Measurements from ENCODE around the gene GADD45B.
"Not testable (repeated sequence)": the region's sequence is repeated elsewhere in the genome, so short reads cannot be mapped to it uniquely, and the experiment has no call there.

Gene GADD45B

DNA sequence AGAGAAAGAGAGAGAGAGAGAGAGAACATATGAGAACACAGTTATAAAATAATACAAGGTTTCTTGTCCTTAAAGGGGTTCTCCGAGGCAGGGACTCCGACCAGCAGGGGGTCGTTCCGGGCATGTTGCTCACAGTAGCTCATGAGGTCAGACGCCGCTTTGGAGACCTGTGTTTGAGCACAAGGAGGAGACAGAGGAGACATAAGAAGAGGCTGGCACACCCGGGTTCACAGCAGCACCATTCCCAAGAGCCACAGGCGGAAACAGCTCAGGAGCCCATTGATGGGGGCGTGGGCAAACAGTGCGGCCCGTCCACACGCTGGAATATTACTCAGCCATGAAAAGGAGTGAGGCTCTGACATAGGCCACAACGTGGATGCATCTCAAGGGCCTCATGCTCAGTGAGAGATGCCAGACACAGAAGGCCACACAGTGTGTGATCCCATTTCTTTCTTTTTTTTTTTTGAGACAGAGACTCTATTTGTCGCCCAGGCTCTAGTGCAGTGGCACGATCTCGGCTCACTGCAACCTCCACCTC, 39.1 kb downstream of the GADD45B start:
- DNase-seq (ENCODE audit: low spot score): no peak

DNA sequence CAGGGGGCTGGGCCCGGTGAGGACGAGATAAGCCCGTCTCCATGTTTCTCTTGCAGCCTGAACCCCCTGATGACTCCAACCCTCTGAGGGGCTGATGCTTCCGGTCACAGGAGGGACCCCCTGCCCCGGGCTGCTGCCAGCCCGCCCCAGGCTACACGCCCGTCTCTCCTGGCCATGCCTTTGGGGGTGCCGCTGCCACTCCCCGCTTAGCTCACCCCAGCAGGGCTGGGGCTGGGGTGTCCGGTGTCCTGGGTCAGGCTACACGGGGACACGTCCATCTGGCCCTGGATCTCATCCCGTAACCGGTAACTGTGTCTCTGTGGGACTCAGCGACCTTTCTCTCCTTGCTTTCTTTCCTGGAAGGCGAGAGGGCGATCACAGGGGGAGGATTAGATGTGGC, 40.8 kb downstream of the GADD45B start:
- DNase-seq (ENCODE audit: low spot score): no peak

DNA sequence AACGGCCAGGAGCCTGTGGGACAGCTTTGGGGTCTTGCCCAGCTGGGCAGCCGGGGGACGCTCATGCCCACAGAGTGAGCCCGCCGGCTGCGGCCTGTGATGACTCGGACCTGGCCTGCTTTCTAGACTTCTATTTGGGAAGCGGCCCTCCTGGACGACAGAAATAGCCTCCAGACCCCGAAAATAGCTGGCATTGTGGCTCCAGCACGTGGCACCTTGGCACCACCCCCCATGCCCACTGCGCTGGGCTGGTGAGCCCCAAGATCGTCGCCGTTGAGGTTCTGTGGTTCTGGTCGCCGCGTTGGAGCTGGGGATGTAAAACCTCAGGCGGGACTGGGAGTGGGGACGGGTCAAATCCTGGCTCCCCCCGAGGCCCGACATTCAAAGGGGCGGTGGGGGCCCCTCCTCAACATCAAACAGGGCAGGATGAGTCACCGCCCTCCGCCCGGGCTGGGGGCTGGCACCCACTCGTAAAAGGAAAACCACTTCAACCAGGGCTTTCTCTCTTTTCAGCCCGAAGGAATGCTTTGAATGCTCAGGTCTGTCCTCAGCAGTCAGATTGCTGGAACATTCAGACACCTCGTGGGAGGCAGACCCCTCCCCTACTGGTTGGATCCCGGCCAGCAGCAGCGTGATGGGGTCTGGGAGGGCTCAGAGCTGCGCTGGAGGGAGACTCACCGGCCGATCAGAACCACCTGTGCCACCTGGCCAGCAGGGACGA, 42.1 kb downstream of the GADD45B start:
- peak; percentile 26 for DNase-seq (ENCODE audit: low spot score)

- not testable (repeated sequence) for DNase-seq (ENCODE audit: low spot score)
Measured at GRCh38 chr19:2518856-2519255, 42.9 kb downstream of the GADD45B start.

GRCh38 chr19:2519482-2519881, 43.6 kb downstream of the GADD45B start:
- no peak for DNase-seq (ENCODE audit: low spot score)

GRCh38 chr19:2523630-2524311, 47.8 kb downstream of the GADD45B start:
- no peak for DNase-seq (ENCODE audit: low spot score)

GRCh38 chr19:2524361-2524839, 48.5 kb downstream of the GADD45B start:
- DNase-seq (ENCODE audit: low spot score): no peak

- DNase-seq (ENCODE audit: low spot score): peak; percentile 83
Measured at GRCh38 chr19:2524840-2525723, 49.2 kb downstream of the GADD45B start.

- DNase-seq (ENCODE audit: low spot score): no peak
Measured at GRCh38 chr19:2527171-2527570, 51.2 kb downstream of the GADD45B start.

DNA sequence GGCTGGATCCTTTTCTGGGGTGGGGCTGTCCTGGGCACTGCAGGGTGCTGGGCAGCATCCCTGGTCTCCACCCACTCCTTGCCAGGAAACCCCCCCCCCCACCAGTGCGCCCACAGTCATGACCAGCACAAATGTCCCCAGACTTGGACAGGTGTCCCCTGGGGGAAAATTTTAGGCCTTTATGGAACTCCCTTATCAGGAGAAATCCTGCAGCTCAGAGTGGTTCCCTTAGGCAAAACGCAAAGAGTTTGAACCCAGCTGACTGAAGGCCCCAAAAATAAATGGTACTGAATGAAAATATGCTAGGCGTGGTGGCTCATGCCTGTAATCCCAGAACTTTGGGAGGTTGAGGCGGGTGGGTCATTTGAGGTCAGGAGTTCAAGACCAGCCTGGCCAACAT, 51.8 kb downstream of the GADD45B start:
- DNase-seq (ENCODE audit: low spot score): no peak
